Superior temporal gyrus (tissue), 1 donor: ENCODE measurements around the gene XPC.

Experiments
- DNase-seq: peaks from one replicate; pipeline ENCODE4 v3.0.0-alpha.2; 2016; ENCODE audit errors: extremely low spot score

Gene XPC

GRCh38 chr3:14170531-14171159 is 7.8 kb downstream of the XPC start:
- DNase-seq, result no peak

GRCh38 chr3:14169871-14170270 is 8.5 kb downstream of the XPC start:
- no peak for DNase-seq

- no peak for DNase-seq
These were observed 9.0 kb downstream of the XPC start for GRCh38 chr3:14169435-14169834.

- DNase-seq, result no peak
These were observed 11.4 kb downstream of the XPC start for GRCh38 chr3:14166877-14167603.

- no peak for DNase-seq
These were observed 16.2 kb downstream of the XPC start for GRCh38 chr3:14162178-14162577.

GRCh38 chr3:14161282-14161681 is 17.1 kb downstream of the XPC start:
- DNase-seq, result no peak

- no peak for DNase-seq
These were observed 19.0 kb downstream of the XPC start for GRCh38 chr3:14159426-14159825.

GRCh38 chr3:14158370-14158769 is 20.0 kb downstream of the XPC start:
- no peak for DNase-seq

- no peak for DNase-seq
These were observed 20.4 kb downstream of the XPC start for GRCh38 chr3:14157951-14158350.

GRCh38 chr3:14156843-14157561 is 21.4 kb downstream of the XPC start:
- no peak for DNase-seq

- DNase-seq, result no peak
These were observed 22.2 kb downstream of the XPC start for GRCh38 chr3:14156201-14156600.

GRCh38 chr3:14154895-14155440 is 23.4 kb downstream of the XPC start:
- no peak for DNase-seq

GRCh38 chr3:14154276-14154675 is 24.1 kb downstream of the XPC start:
- no peak for DNase-seq

- DNase-seq, result no peak
These were observed 24.7 kb downstream of the XPC start for GRCh38 chr3:14153663-14154062.

- DNase-seq, result no peak
These were observed 25.4 kb downstream of the XPC start for GRCh38 chr3:14152963-14153355.

- no peak for DNase-seq
These were observed 26.0 kb downstream of the XPC start for GRCh38 chr3:14152233-14152962.

GRCh38 chr3:14151471-14152083 is 26.8 kb downstream of the XPC start:
- no peak for DNase-seq

- no peak for DNase-seq
These were observed 27.7 kb downstream of the XPC start for GRCh38 chr3:14150491-14151230.

GRCh38 chr3:14150078-14150477 is 28.3 kb downstream of the XPC start:
- DNase-seq, result no peak

GRCh38 chr3:14148041-14148985 is 30.1 kb downstream of the XPC start:
- DNase-seq, result no peak
